ENCODE measurements around the gene TMC5.

DNA sequence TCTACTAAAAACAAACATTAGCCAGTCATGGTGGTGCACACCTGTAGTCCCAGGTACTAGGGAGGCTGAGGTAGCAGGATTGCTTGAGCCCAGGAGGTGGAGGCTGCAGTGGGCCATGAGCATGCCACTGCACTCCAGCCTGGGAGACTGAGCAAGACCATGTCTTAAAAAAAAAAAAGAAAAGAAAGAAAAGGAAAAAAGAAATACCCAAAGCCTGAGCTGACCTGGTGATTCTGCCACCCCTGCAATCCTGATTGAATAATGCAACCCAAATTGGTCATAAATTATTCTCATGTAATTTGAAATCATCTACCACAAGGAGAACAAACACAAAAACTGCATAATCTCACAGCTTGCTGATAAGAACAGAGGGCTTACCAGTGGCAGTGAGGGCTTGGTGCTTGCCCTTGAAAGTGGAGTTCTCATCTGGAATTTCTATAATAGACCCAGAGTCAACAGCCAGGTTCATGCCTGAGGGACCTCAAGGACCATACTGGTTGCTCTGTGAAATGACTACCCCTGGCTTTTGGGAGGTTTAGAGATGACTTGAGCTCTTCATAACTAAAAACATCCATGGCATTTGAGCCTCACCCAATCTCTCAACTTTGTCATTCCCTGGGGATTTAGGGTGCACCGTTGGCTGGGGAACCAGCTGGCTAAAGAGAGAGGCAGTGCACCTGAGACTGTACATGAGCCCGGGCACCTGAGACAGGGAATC, 35.4 kb upstream of the TMC5 start:
- TF ChIP-seq ZNF615 (CRISPR knock-in tag; IDR thresholded peaks at IDR 0.05; ENCODE audit: borderline replicate concordance) (no peak), MED1 (CRISPR knock-in tag; IDR thresholded peaks at IDR 0.05) (no peak)
- TF ChIP-seq, protein P1, sequence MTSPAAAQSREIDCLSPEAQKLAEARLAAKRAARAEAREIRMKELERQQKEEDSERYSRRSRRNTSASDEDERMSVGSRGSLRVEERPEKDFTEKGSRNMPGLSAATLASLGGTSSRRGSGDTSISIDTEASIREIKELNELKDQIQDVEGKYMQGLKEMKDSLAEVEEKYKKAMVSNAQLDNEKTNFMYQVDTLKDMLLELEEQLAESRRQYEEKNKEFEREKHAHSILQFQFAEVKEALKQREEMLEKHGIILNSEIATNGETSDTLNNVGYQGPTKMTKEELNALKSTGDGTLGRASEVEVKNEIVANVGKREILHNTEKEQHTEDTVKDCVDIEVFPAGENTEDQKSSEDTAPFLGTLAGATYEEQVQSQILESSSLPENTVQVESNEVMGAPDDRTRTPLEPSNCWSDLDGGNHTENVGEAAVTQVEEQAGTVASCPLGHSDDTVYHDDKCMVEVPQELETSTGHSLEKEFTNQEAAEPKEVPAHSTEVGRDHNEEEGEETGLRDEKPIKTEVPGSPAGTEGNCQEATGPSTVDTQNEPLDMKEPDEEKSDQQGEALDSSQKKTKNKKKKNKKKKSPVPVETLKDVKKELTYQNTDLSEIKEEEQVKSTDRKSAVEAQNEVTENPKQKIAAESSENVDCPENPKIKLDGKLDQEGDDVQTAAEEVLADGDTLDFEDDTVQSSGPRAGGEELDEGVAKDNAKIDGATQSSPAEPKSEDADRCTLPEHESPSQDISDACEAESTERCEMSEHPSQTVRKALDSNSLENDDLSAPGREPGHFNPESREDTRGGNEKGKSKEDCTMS (CRISPR knock-in tag; conservative IDR thresholded peaks at IDR 0.05), result no peak
- TF ChIP-seq, protein P2, sequence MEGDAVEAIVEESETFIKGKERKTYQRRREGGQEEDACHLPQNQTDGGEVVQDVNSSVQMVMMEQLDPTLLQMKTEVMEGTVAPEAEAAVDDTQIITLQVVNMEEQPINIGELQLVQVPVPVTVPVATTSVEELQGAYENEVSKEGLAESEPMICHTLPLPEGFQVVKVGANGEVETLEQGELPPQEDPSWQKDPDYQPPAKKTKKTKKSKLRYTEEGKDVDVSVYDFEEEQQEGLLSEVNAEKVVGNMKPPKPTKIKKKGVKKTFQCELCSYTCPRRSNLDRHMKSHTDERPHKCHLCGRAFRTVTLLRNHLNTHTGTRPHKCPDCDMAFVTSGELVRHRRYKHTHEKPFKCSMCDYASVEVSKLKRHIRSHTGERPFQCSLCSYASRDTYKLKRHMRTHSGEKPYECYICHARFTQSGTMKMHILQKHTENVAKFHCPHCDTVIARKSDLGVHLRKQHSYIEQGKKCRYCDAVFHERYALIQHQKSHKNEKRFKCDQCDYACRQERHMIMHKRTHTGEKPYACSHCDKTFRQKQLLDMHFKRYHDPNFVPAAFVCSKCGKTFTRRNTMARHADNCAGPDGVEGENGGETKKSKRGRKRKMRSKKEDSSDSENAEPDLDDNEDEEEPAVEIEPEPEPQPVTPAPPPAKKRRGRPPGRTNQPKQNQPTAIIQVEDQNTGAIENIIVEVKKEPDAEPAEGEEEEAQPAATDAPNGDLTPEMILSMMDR (CRISPR knock-in tag; IDR thresholded peaks at IDR 0.05), result no peak
